Suprapubic skin (tissue), 4 donors: ENCODE results near the gene RFK.

Source experiments
- EP300 ChIP-seq: sonication (generic); formaldehyde crosslinking; IDR thresholded peaks from one replicate; pipeline ENCODE4 v1.6.1; 2017; ENCODE audit warnings: antibody characterized with exemption
- POLR2A ChIP-seq, 2 donors: fragments of 450-650 bp; IDR thresholded peaks; one replicate each; pipeline ENCODE4 v1.6.1; 2017; ENCODE audit warnings: antibody characterized with exemption in 2 of 2, mild to moderate bottlenecking in 2 of 2, moderate library complexity in 2 of 2
- POLR2AphosphoS5 ChIP-seq, 3 donors: sonication (generic); formaldehyde crosslinking; IDR thresholded peaks; one replicate each; pipeline ENCODE4 v1.6.1; 2017; ENCODE audit warnings: antibody characterized with exemption in 3 of 3
- TF ChIP-seq, protein P1 (sequence below), 2 donors: fragments of 200-600 bp in 1 of 2; fragments of 450-650 bp in 1 of 2; sonication (generic) in 1 of 2; IDR thresholded peaks; one replicate each; pipeline ENCODE4 v1.5.1; 2016 to 2019; ENCODE audit warnings: antibody characterized with exemption in 2 of 2, mild to moderate bottlenecking in 1 of 2, moderate library complexity in 1 of 2

DNA sequence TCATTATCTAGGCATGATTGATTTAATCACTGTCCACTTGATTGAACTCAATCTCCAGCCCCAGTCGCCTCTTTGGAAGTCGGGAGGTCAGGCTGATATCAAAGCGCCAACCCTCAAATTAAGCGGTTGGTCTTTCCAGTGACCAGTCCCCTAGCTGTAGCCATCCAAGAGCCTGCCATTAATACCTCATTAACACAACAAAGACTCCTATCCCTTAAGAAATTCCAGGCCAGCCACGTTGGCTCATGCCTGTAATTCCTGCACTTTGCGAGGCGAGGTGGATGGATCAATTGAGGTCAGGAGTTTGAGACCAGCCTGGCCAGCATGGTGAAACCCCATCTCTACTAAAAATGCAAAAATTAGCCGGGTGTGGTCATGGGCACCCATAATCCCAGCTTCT is 37.4 kb upstream of the RFK start:
- no peak for TF ChIP-seq POLR2A (IDR thresholded peaks at IDR 0.05)
- TF ChIP-seq, protein P1, sequence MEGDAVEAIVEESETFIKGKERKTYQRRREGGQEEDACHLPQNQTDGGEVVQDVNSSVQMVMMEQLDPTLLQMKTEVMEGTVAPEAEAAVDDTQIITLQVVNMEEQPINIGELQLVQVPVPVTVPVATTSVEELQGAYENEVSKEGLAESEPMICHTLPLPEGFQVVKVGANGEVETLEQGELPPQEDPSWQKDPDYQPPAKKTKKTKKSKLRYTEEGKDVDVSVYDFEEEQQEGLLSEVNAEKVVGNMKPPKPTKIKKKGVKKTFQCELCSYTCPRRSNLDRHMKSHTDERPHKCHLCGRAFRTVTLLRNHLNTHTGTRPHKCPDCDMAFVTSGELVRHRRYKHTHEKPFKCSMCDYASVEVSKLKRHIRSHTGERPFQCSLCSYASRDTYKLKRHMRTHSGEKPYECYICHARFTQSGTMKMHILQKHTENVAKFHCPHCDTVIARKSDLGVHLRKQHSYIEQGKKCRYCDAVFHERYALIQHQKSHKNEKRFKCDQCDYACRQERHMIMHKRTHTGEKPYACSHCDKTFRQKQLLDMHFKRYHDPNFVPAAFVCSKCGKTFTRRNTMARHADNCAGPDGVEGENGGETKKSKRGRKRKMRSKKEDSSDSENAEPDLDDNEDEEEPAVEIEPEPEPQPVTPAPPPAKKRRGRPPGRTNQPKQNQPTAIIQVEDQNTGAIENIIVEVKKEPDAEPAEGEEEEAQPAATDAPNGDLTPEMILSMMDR (IDR thresholded peaks at IDR 0.05): no peak
- no peak for TF ChIP-seq EP300
- TF ChIP-seq POLR2AphosphoS5 (IDR thresholded peaks at IDR 0.05): no peak
